MM.1S (cell line): ENCODE data around the gene PAX8.

Experiments
- CTCF ChIP-seq: fragments of 300-600 bp; sonication (generic); IDR thresholded peaks from 2 replicates; pipeline ENCODE4 v1.5.1; 2016; ENCODE audit warnings: antibody characterized with exemption, low read length, mixed read lengths
- EZH2 ChIP-seq: fragments of 300-600 bp; sonication (generic); optimal IDR thresholded peaks from 2 replicates; pipeline ENCODE3; 2017; ENCODE audit warnings: low read depth, mild to moderate bottlenecking, antibody characterized with exemption, low read length, mixed read lengths

DNA sequence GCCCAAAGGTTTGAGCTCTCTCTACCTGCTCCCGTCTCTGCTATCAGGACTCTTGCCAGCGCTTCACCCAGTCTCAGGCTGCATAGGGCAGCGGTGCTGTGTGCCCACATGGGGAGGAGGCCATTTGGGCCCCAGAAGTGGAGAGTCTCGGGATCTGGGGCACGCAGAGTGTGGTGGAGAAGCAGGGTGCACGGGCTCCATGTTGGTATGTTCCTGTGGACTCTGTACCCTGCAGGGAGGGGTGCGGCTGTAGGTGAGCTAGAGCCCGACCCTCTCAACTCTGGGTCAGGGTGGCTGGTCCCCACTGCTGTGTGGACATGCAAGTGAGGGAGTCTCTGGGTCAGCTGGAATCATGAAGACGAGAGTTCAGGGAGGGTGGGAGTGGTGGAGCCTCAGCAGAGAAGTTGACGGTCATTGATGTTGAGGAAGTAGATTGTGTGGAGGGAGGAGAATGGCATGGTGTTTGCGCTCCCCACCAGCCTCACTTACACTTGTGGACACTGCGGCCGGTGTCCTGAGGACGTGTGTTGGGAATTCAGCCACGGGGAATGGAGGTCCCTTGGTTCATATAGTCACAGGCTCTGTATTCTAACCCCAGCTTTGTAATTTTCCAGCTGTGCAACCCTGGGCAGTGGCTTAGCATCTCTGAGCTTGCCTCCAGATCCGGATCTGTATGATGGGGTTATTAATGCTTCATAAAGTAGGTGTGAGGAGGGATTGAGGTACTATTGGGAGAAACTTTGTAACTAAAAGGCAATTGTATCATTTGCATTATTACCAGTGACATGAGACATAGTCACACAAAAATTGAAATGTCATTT is 105.8 kb downstream of the PAX8 start:
- TF ChIP-seq CTCF (no peak), EZH2 (no peak)
